ENCODE data around the gene APOL3.
"Not testable (repeated sequence)": the region's sequence is repeated elsewhere in the genome, so short reads cannot be mapped to it uniquely, and the experiment has no call there.

APOL3 gene

DNA sequence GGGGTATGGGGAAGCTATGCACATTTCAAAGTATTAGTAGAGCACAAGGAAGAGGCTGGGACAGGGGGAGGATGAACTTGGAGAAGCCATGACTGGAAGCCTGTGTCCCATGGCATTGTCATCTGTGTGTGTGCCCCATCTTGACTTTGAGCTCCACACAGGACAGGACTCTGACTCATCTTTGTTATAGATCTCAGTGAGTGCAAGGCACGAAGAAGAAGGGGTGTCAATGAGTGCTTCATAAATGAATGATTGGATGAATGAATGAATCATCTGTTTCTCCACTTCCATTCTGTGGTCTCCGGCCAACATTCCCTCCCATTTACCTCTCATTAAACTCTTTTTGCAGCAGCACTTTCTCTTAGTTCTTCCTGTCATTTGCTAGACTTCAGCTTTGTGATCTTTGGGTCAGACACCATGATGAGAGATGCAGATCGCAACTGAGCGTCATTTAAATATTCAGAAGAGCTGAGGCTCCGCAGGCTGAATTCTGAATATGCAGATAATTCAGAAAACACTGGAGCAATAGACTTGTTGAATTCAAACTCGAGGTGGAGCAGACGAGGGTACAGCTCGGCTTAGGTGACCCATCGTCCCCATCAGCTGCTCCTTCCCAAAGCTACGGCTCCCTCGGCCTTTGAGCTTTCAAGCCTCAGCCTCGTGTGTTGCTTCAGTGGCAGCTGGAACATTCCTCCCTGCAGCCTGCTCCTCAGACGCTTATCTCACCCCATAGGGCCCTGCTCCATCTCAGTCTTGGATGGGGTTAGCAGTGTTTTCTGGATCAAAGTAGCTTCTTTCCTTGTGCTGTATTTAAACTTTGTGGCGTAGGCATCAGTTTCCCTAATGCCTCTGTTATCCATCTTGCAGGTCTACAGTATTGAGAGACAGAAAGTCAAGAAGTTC, 30.8 kb downstream of the APOL3 start:
- TF ChIP-seq CTCF (conservative IDR thresholded peaks at IDR 0.05; ENCODE audit: low read length) = no peak
- H3K4me3 ChIP-seq (ENCODE audit: low read length) = no peak overlapping the region
- DNase-seq (ENCODE audit: low read depth) = no peak

DNA sequence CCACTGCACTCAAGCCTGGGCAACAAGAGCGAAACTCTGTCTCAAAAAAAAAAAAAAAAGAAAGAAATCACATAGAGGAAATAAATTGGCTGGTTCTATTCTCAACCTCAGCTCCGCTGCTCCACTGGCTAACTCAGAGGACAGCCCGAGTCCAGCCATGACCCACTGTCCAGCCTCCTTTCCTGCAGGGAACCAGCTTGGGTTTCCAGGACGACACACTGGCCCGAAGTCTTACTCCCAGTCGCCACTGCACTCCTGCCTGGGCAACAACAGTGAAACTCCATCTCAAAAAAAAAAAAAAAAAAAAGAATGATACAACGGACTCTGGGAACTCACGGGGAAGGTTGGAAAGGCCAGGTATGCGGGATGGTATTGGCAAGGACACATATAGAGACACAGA, 31.5 kb downstream of the APOL3 start:
- H3K4me3 ChIP-seq (ENCODE audit: low read length) = no peak overlapping the region
- DNase-seq (ENCODE audit: low read depth) = no peak
- no peak for TF ChIP-seq CTCF (conservative IDR thresholded peaks at IDR 0.05; ENCODE audit: low read length)

DNA sequence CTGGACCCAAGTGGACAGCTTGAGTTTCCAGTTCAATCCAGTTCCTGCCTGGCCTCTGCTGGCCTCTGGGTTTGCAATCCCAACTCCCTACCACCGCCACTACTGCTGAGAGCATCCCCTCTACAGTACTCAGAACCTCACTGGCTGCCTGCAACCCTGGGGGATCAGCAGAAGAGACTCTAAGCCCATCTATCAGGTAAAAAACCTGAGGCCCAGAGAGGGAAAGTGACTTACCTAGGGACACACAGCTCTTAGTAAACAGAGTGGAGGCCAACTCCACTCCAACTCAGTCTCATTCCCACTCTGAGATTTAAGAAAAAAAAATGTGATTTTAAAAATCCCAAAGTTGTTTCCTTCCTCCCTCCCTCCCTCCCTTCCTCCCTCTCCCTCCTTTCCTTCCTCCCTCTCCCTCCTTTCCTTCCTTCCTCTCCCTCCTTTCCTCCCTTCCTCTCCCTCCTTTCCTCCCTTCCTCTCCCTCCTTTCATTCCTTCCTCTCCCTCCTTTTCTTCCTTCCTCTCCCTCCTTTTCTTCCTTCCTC, 34.5 kb downstream of the APOL3 start:
- no peak for DNase-seq (ENCODE audit: low read depth)
- TF ChIP-seq CTCF (conservative IDR thresholded peaks at IDR 0.05; ENCODE audit: low read length) = no peak
- no peak overlapping the region for H3K4me3 ChIP-seq (ENCODE audit: low read length)

GRCh38 chr22:36125434-36125833, 35.1 kb downstream of the APOL3 start:
- TF ChIP-seq CTCF (conservative IDR thresholded peaks at IDR 0.05; ENCODE audit: low read length) = no peak
- no peak for DNase-seq (ENCODE audit: low read depth)
- H3K4me3 ChIP-seq (ENCODE audit: low read length) = no peak overlapping the region

GRCh38 chr22:36124666-36125065, 35.9 kb downstream of the APOL3 start:
- no peak for DNase-seq (ENCODE audit: low read depth)
- TF ChIP-seq CTCF (conservative IDR thresholded peaks at IDR 0.05; ENCODE audit: low read length) = no peak
- no peak overlapping the region for H3K4me3 ChIP-seq (ENCODE audit: low read length)

DNA sequence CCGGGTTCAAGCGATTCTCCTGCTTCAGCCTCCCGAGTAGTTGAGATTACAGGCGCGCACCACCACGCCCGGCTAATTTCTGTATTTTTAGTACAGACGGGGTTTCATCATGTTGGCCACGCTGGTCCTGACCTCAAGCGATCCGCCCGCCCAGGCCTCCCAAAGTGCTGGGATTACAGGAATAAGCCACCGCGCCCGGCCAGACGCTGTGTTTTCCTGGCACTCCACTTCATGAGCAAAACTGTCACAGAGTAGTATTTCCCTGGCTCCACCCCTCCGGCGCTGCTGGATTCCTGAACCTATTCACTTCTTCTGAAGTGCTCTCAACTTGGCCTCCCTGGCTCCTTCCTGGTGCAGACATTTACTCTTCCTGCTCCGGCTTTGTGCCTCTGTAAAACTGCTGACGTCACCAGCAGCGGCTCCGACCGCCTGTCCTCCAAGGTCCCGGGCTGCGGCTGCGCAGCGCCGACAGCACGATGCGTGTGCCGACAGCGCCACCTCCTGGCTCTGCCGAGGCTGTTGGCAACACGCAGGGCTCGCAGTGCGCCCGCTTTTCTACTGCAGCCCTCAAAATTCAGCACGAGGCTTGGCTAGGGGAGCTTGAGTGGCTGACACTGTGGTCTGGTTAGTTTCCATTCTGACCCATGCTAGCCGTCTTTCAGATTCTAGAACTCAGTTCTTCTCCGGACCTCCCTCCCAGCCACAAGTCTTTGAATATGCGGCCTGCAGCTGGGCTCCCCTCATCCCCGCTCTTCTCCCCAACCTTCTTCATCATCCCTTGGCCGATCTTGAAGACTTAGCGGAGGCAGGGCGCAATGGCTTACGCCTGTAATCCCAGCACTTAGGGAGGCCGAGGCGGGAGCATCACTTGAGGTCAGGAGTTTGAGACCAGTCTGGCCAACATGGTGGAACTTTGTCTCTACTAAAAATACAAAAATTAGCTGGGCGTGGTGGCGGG, 36.6 kb downstream of the APOL3 start:
- H3K4me3 ChIP-seq (ENCODE audit: low read length) = peak overlapping the region; percentile 41
- DNase-seq (ENCODE audit: low read depth) = peak; percentile 94
- peak; percentile 83 for TF ChIP-seq CTCF (conservative IDR thresholded peaks at IDR 0.05; ENCODE audit: low read length)

- DNase-seq (ENCODE audit: low read depth) = not testable (repeated sequence)
Observed at GRCh38 chr22:36120621-36121351, 39.8 kb downstream of the APOL3 start.

More at GRCh38 chr22:36120621-36121351, 39.8 kb downstream of the APOL3 start:
- not testable (repeated sequence) for H3K4me3 ChIP-seq (ENCODE audit: low read length)
